Measurements from ENCODE around the gene MICAL2.

- TF ChIP-seq ATF3 (IDR thresholded peaks at IDR 0.05) (no peak), POLR2AphosphoS5 (IDR thresholded peaks at IDR 0.05; ENCODE audit: low read depth, low read length) (no peak), EZH2 (IDR thresholded peaks at IDR 0.05) (no peak), SP1 (IDR thresholded peaks at IDR 0.05; ENCODE audit: low read depth) (no peak), YY1 (IDR thresholded peaks at IDR 0.05; ENCODE audit: extremely low read depth, insufficient replicate concordance, low read depth, low read length) (no peak)
Measured at GRCh38 chr11:12216671-12217374, 106.4 kb downstream of the MICAL2 start.

All from HCT116 (cell line).